Erythroblast (primary cell): ENCODE results near the gene DPRX.
"Not testable (repeated sequence)": the region's sequence is repeated elsewhere in the genome, so short reads cannot be mapped to it uniquely, and the experiment has no call there.

Experiments used
- DNase-seq, 2 experiments: peaks; one replicate each; lab custom pipeline; 2025; lab: John Stamatoyannopoulos, UW
- GATA1 ChIP-seq: IDR thresholded peaks from 2 replicates; pipeline ENCODE4 v1.6.1; 2011; ENCODE audit warnings: low read depth, mild to moderate bottlenecking, control low read depth, low read length, moderate library complexity
- POLR2A ChIP-seq: IDR thresholded peaks from 2 replicates; pipeline ENCODE4 v1.6.1; 2011; ENCODE audit warnings: mild to moderate bottlenecking, low read length

DPRX gene

GRCh38 chr19:53655042-53655665 lies 23.4 kb downstream of the DPRX start:
- TF ChIP-seq GATA1, result no peak

DNA sequence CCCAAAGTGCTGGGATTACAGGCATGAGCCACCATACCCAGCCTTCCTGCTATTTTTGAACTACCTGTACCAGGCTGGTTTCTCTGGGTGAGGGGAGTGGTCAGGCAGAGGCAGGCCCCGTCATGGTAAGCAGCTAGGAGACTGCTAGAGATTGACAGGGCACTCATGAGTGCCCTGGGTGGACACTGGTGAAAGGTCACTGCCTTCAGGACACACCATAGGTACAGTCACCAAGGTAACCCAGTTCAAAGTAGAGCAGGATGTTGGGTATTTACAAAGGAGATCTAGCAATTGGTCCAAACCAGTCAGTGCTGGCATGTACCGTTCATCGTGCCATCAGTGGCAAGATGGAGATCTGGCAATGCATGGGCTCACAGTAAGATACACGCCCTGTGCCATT lies 25.5 kb downstream of the DPRX start:
- TF ChIP-seq POLR2A, result no peak
- no peak for TF ChIP-seq GATA1
- DNase-seq, result no peak

More at GRCh38 chr19:53655042-53655665, 23.4 kb downstream of the DPRX start:
- DNase-seq, result no peak

GRCh38 chr19:53657778-53658177 lies 26.0 kb downstream of the DPRX start:
- no peak for DNase-seq
- TF ChIP-seq GATA1, result no peak
- no peak for TF ChIP-seq POLR2A

DNA sequence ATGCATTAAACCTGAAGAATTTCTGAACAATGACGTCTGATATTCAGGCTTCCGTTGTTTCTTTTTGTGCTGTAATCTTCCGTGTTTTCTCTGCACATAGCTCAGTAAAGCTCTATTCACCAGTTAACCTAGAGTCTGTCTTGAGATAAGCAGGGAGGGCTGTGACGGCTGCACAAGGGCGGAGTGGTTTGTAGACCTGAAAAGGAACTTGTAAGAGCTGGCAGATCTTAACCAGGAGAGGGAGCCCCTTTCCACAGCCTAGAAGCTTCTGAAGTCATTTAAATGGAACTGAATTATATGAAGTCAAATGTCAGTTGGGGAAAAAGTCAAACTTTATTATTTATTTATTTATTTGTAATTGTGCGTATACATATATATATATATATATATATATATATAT lies 27.5 kb downstream of the DPRX start:
- TF ChIP-seq GATA1 (no peak), POLR2A (no peak)
- DNase-seq, result peak; percentile 29 to 30

DNA sequence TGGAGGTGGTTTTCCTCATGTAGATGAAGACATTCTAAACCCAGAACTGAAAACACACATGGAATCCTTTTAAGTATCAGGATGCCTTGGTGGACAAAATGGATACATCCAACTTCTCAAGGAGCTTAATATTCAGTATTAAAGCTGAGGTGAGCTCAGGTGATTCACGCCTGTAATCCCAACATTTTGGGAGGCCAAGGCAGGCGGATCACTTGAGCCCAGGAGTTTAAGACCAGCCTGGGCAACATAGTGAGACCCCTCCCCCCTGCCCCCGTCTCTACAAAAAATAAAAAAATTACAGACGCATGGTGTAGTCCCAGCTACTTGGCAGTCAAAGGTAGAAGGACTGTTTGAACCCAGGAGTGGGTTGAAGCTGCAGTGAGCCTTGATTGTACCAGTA lies 28.8 kb downstream of the DPRX start:
- no peak for DNase-seq
- TF ChIP-seq POLR2A (no peak), GATA1 (no peak)

- TF ChIP-seq POLR2A (no peak), GATA1 (no peak)
- DNase-seq, result no peak
Observed at GRCh38 chr19:53662209-53662608, 30.4 kb downstream of the DPRX start.

DNA sequence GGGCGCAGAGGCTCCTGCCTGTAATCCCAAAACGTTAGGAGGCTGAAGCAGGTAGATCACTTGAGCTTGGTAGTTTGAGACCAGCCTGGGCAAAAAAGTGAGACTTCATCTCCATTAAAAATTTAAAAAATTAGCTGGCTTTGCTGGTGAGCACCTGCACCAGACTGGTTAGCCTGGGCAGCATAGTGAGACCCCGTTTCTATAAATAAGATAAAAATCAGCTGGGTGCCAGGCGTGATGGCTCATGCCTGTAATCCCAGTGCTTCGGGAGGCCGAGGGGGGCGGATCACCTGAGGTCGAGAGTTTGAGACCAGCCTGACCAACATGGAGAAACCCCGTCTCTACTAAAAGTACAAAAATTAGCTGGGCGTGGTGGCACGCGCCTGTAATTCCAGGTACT lies 32.4 kb downstream of the DPRX start:
- no peak for DNase-seq
- TF ChIP-seq GATA1, result no peak
- no peak for TF ChIP-seq POLR2A

DNA sequence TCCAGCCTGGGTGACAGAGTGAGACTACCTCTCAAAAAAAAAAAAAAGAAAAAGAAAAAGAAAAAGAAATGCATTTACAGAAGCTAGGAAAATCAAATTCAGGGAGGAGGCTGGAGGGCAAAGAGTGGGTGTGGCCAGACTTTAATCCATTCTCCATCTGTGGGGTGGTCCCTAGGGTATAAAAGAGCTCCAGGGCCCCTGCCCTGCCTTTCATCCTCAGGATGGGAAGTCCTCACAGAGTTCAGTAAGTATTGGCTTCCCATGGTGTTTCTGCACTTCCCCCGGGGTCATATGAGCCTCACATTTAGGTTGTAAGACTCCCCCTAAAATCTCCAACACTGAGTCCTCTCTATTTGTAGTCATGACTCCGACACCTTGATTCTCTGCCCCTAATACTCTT lies 33.0 kb downstream of the DPRX start:
- TF ChIP-seq GATA1 (no peak), POLR2A (no peak)
- no peak for DNase-seq

DNA sequence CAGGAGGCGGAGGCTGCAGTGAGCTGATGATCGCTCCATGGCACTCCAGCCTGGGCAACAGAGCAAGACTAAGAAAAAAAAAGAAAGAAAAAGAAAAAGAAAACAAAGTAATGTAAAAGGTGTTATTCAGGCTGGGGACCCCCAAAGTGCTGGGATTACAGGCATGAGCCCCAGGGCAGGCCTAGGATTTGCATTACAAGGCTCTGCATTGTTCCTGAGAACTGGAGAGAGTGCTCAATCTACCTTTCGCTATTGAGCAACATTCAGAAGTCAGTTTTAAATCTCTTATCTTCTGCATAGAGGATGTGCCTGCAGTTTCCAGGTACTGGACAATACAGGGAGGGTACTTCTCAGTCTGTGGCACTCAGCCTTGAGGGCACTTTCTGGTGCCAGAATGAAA lies 34.5 kb downstream of the DPRX start:
- DNase-seq, result not testable (repeated sequence)

- not testable (repeated sequence) for DNase-seq
Observed at GRCh38 chr19:53668804-53669203, 37.0 kb downstream of the DPRX start.

GRCh38 chr19:53670345-53670744 lies 38.5 kb downstream of the DPRX start:
- TF ChIP-seq POLR2A (no peak), GATA1 (no peak)
- no peak for DNase-seq

DNA sequence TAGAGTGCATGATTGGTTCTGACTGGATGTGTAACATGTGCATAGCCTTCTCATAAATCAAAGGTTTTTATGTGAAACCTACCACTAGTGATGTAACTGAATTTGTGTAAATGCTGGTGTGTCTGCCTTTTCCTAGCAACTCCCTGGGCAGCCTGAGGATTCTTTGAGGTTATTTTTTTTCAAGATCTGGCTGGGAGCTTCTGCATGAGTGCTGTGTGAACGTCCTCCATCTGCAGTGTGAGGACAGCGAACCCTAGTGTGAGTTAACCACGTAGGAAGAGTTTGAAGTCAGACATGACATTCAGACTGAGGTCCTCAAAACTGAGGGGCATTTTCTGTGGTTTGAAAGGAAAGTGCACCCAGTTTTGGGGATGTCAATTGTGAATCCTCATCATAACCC lies 39.9 kb downstream of the DPRX start:
- TF ChIP-seq GATA1 (no peak), POLR2A (no peak)
- no peak for DNase-seq
